ENCODE measurements around the gene ELL2.

Gene ELL2

GRCh38 chr5:95953021-95953702 lies 8.5 kb downstream of the ELL2 start:
- TF ChIP-seq ZFP3 (CRISPR knock-in tag; IDR thresholded peaks at IDR 0.05) = no peak
- no peak for TF ChIP-seq RARB (CRISPR knock-in tag; IDR thresholded peaks at IDR 0.05)
- TF ChIP-seq ZFP30 (CRISPR knock-in tag; IDR thresholded peaks at IDR 0.05) = no peak
- TF ChIP-seq, protein P1, sequence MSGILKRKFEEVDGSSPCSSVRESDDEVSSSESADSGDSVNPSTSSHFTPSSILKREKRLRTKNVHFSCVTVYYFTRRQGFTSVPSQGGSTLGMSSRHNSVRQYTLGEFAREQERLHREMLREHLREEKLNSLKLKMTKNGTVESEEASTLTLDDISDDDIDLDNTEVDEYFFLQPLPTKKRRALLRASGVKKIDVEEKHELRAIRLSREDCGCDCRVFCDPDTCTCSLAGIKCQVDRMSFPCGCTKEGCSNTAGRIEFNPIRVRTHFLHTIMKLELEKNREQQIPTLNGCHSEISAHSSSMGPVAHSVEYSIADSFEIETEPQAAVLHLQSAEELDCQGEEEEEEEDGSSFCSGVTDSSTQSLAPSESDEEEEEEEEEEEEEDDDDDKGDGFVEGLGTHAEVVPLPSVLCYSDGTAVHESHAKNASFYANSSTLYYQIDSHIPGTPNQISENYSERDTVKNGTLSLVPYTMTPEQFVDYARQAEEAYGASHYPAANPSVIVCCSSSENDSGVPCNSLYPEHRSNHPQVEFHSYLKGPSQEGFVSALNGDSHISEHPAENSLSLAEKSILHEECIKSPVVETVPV (CRISPR knock-in tag; IDR thresholded peaks at IDR 0.05) = no peak
- TF ChIP-seq CSDC2 (CRISPR knock-in tag; IDR thresholded peaks at IDR 0.05) = no peak
- no peak for TF ChIP-seq ZNF70 (CRISPR knock-in tag; IDR thresholded peaks at IDR 0.05)
- TF ChIP-seq ZNF8 (CRISPR knock-in tag; IDR thresholded peaks at IDR 0.05) = no peak
- TF ChIP-seq POU6F1 (CRISPR knock-in tag; IDR thresholded peaks at IDR 0.05; ENCODE audit: borderline replicate concordance, low read depth) = no peak
- TF ChIP-seq OSR1 (CRISPR knock-in tag; IDR thresholded peaks at IDR 0.05) = no peak
- no peak for TF ChIP-seq ZNF565 (CRISPR knock-in tag; conservative IDR thresholded peaks at IDR 0.05; ENCODE audit: low read depth)
- ATAC-seq = no peak

GRCh38 chr5:95951916-95952315 lies 9.7 kb downstream of the ELL2 start:
- TF ChIP-seq OSR1 (CRISPR knock-in tag; IDR thresholded peaks at IDR 0.05) (no peak), ZFP30 (CRISPR knock-in tag; IDR thresholded peaks at IDR 0.05) (no peak), ZNF70 (CRISPR knock-in tag; IDR thresholded peaks at IDR 0.05) (no peak), PPARA (CRISPR knock-in tag; IDR thresholded peaks at IDR 0.05; ENCODE audit: borderline replicate concordance) (no peak), POU6F1 (CRISPR knock-in tag; IDR thresholded peaks at IDR 0.05; ENCODE audit: borderline replicate concordance, low read depth) (no peak), ISL1 (CRISPR knock-in tag; IDR thresholded peaks at IDR 0.05) (no peak), TCF4 (CRISPR knock-in tag; IDR thresholded peaks at IDR 0.05; ENCODE audit: borderline replicate concordance) (no peak), CSDC2 (CRISPR knock-in tag; IDR thresholded peaks at IDR 0.05) (no peak), TSHZ2 (CRISPR knock-in tag; IDR thresholded peaks at IDR 0.05) (no peak), ESRRG (CRISPR knock-in tag; IDR thresholded peaks at IDR 0.05) (no peak), TOX (CRISPR knock-in tag; IDR thresholded peaks at IDR 0.05; ENCODE audit: borderline replicate concordance) (no peak), ZC3H10 (CRISPR knock-in tag; IDR thresholded peaks at IDR 0.05) (no peak), SNAI2 (CRISPR knock-in tag; IDR thresholded peaks at IDR 0.05) (no peak), ZNF8 (CRISPR knock-in tag; IDR thresholded peaks at IDR 0.05) (no peak)
- TF ChIP-seq, protein P2, sequence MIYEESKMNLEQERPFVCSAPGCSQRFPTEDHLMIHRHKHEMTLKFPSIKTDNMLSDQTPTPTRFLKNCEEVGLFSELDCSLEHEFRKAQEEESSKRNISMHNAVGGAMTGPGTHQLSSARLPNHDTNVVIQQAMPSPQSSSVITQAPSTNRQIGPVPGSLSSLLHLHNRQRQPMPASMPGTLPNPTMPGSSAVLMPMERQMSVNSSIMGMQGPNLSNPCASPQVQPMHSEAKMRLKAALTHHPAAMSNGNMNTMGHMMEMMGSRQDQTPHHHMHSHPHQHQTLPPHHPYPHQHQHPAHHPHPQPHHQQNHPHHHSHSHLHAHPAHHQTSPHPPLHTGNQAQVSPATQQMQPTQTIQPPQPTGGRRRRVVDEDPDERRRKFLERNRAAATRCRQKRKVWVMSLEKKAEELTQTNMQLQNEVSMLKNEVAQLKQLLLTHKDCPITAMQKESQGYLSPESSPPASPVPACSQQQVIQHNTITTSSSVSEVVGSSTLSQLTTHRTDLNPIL (CRISPR knock-in tag; IDR thresholded peaks at IDR 0.05; ENCODE audit: low read depth) = no peak
- TF ChIP-seq, protein P3, sequence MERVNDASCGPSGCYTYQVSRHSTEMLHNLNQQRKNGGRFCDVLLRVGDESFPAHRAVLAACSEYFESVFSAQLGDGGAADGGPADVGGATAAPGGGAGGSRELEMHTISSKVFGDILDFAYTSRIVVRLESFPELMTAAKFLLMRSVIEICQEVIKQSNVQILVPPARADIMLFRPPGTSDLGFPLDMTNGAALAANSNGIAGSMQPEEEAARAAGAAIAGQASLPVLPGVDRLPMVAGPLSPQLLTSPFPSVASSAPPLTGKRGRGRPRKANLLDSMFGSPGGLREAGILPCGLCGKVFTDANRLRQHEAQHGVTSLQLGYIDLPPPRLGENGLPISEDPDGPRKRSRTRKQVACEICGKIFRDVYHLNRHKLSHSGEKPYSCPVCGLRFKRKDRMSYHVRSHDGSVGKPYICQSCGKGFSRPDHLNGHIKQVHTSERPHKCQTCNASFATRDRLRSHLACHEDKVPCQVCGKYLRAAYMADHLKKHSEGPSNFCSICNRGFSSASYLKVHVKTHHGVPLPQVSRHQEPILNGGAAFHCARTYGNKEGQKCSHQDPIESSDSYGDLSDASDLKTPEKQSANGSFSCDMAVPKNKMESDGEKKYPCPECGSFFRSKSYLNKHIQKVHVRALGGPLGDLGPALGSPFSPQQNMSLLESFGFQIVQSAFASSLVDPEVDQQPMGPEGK (CRISPR knock-in tag; IDR thresholded peaks at IDR 0.05; ENCODE audit: borderline replicate concordance) = no peak
- TF ChIP-seq, protein P1 (CRISPR knock-in tag; IDR thresholded peaks at IDR 0.05) = no peak
- ATAC-seq = no peak
